ENCODE results near the gene E2F4.

E2F4 gene

GRCh38 chr16:67197704-67198103 is 5.7 kb downstream of the E2F4 start:
- TF ChIP-seq CTCF (IDR thresholded peaks at IDR 0.05; ENCODE audit: low read depth, low read length), result no peak
- H3K4me3 ChIP-seq (ENCODE audit: low read depth, low read length), result no peak overlapping the region
- in situ Hi-C loops (cut with HindIII; ENCODE audit: low sequenced_read_pairs), result no loop called here
- no peak for DNase-seq (ENCODE audit: low read depth, low spot score)

GRCh38 chr16:67198238-67198734 is 6.3 kb downstream of the E2F4 start:
- in situ Hi-C loops (cut with HindIII; ENCODE audit: low sequenced_read_pairs), result no loop called here
- peak; percentile 41 for DNase-seq (ENCODE audit: low read depth, low spot score)
- H3K4me3 ChIP-seq (ENCODE audit: low read depth, low read length), result no peak overlapping the region
- peak; percentile 85 for TF ChIP-seq CTCF (IDR thresholded peaks at IDR 0.05; ENCODE audit: low read depth, low read length)

GRCh38 chr16:67199011-67199807 is 7.3 kb downstream of the E2F4 start, which contains the start of gene ELMO3:
Gene ELMO3, plus strand, starts transcription at chr16:67199131. Its CDS starts 196 bp downstream, at chr16:67199327.
- in situ Hi-C loops (cut with HindIII; ENCODE audit: low sequenced_read_pairs), result no loop called here
- no peak for DNase-seq (ENCODE audit: low read depth, low spot score)
- no peak within 1 kb of the TSS for H3K4me3 ChIP-seq (ENCODE audit: low read depth, low read length)
- peak; percentile 43 for TF ChIP-seq CTCF (IDR thresholded peaks at IDR 0.05; ENCODE audit: low read depth, low read length)

GRCh38 chr16:67199808-67200198 is 7.8 kb downstream of the E2F4 start:
- H3K4me3 ChIP-seq (ENCODE audit: low read depth, low read length), result no peak overlapping the region
- in situ Hi-C loops (cut with HindIII; ENCODE audit: low sequenced_read_pairs), result no loop called here
- TF ChIP-seq CTCF (IDR thresholded peaks at IDR 0.05; ENCODE audit: low read depth, low read length), result no peak
- DNase-seq (ENCODE audit: low read depth, low spot score), result no peak

- no peak for DNase-seq (ENCODE audit: low read depth, low spot score)
- TF ChIP-seq CTCF (IDR thresholded peaks at IDR 0.05; ENCODE audit: low read depth, low read length), result no peak
- H3K4me3 ChIP-seq (ENCODE audit: low read depth, low read length), result no peak overlapping the region
- in situ Hi-C loops (cut with HindIII; ENCODE audit: low sequenced_read_pairs), result no loop called here
Observed at GRCh38 chr16:67200491-67200890, 8.5 kb downstream of the E2F4 start.

- H3K4me3 ChIP-seq (ENCODE audit: low read depth, low read length), result no peak overlapping the region
- in situ Hi-C loops (cut with HindIII; ENCODE audit: low sequenced_read_pairs), result no loop called here
- no peak for TF ChIP-seq CTCF (IDR thresholded peaks at IDR 0.05; ENCODE audit: low read depth, low read length)
- no peak for DNase-seq (ENCODE audit: low read depth, low spot score)
Observed at GRCh38 chr16:67201411-67202345, 9.7 kb downstream of the E2F4 start.

Data from astrocyte of the spinal cord (primary cell).